GM12878 (cell line): ENCODE measurements around the gene FBXW9. TPM values are rescaled to one million over a fixed set of nuclear protein-coding genes. Genes with fewer than 3 reads are reported as not detected.

Experiments used
- ESRRA ChIP-seq: IDR thresholded peaks from 2 replicates; pipeline ENCODE4 v1.6.1; 2012; ENCODE audit warnings: mild to moderate bottlenecking, low read length, improper control_type of control experiment
- EZH2 ChIP-seq: IDR thresholded peaks from 2 replicates; pipeline ENCODE4 v1.6.1; 2012; ENCODE audit warnings: low read depth, mild to moderate bottlenecking, control low read depth, inconsistent platforms, low read length, borderline replicate concordance; ENCODE audit not compliant: control insufficient read depth
- FOXK2 ChIP-seq: fragments of 450-650 bp; IDR thresholded peaks from 2 replicates; pipeline ENCODE4 v1.6.1; 2017; ENCODE audit warnings: mild to moderate bottlenecking, moderate library complexity
- HDAC6 ChIP-seq: fragments of 200-600 bp; sonication (generic); IDR thresholded peaks from one replicate; pipeline ENCODE4 v1.8.0; 2017; ENCODE audit warnings: antibody characterized with exemption; ENCODE audit not compliant: unreplicated experiment
- IKZF1 ChIP-seq: fragments of 450-650 bp; conservative IDR thresholded peaks from 2 replicates; pipeline ENCODE4 v1.6.1; 2017; ENCODE audit warnings: antibody characterized with exemption, mild to moderate bottlenecking
- IRF4 ChIP-seq: IDR thresholded peaks from 2 replicates; pipeline ENCODE4 v1.6.1; 2011; ENCODE audit warnings: low read depth, low read length
- KAT2A ChIP-seq: conservative IDR thresholded peaks from 2 replicates; pipeline ENCODE4 v1.6.1; 2011; ENCODE audit warnings: low read depth, low read length; ENCODE audit not compliant: control insufficient read depth
- KDM1A ChIP-seq: fragments of 200-600 bp; sonication (generic); IDR thresholded peaks from 2 replicates; pipeline ENCODE4 v1.6.1; 2016; ENCODE audit warnings: borderline replicate concordance
- MYB ChIP-seq: fragments of 150-350 bp; IDR thresholded peaks from 2 replicates; pipeline ENCODE4 v1.6.1; 2014; ENCODE audit warnings: mild to moderate bottlenecking, low read depth, low read length, borderline replicate concordance
- NBN ChIP-seq: fragments of 450-650 bp; IDR thresholded peaks from 2 replicates; pipeline ENCODE4 v1.6.1; 2016
- NR2F1 ChIP-seq: fragments of 450-650 bp; conservative IDR thresholded peaks from 2 replicates; pipeline ENCODE4 v1.6.1; 2017; ENCODE audit warnings: mild to moderate bottlenecking
- NRF1 ChIP-seq: conservative IDR thresholded peaks from 2 replicates; pipeline ENCODE4 v1.6.1; 2011; ENCODE audit warnings: mild to moderate bottlenecking, low read depth, low read length, improper control_type of control experiment
- POLR2AphosphoS2 ChIP-seq: IDR thresholded peaks from 2 replicates; pipeline ENCODE4 v1.6.1; 2011; ENCODE audit warnings: low read depth, mild to moderate bottlenecking, low read length, improper control_type of control experiment, moderate library complexity
- POU2F2 ChIP-seq: IDR thresholded peaks from 3 replicates; pipeline ENCODE4 v1.6.1; 2011; ENCODE audit warnings: low read depth, mild to moderate bottlenecking, low read length, borderline replicate concordance
- RBBP5 ChIP-seq: fragments of 200-600 bp; sonication (generic); conservative IDR thresholded peaks from 2 replicates; pipeline ENCODE4 v1.6.1; 2016
- RELA ChIP-seq: fragments of 450-650 bp; IDR thresholded peaks from 2 replicates; pipeline ENCODE4 v1.8.0; 2014; ENCODE audit warnings: borderline replicate concordance; ENCODE audit not compliant: partially characterized antibody
- RUNX3 ChIP-seq: IDR thresholded peaks from 2 replicates; pipeline ENCODE4 v1.6.1; 2012; ENCODE audit warnings: low read length, inconsistent platforms
- SMAD1 ChIP-seq: fragments of 450-650 bp; IDR thresholded peaks from 2 replicates; pipeline ENCODE4 v1.6.1; 2018; ENCODE audit warnings: mild to moderate bottlenecking, low read depth; ENCODE audit not compliant: partially characterized antibody
- SPI1 ChIP-seq: IDR thresholded peaks from 2 replicates; pipeline ENCODE4 v1.6.1; 2011; ENCODE audit warnings: low read depth, mild to moderate bottlenecking, low read length, moderate library complexity, borderline replicate concordance; ENCODE audit not compliant: insufficient read depth
- polyA plus RNA-seq, 11 experiments: library from polyadenylated mRNA; depleted of rRNA in 4 of 11; unstranded in 6 of 11; stranded (reverse) in 5 of 11; fragments of >200 nt; fragmentation: Nextera tagmentation in 4 of 11; fragmentation: Illumina TruSeq in 1 of 11; extraction: Ambion mirVana in 4 of 11; extraction: Trizol in 1 of 11; gene quantifications; 1 replicate in 1 of 11; 2 replicates in 10 of 11; pipeline versions ENCODE4 v1.2.1 to v1.2.3, GENCODE V29; 2011 to 2016; ENCODE audit warnings: inconsistent platforms in 2 of 11, missing spikeins in 2 of 11, low read depth in 1 of 11
- total RNA-seq, 4 experiments: library from RNA; depleted of rRNA in 3 of 4; stranded (reverse); fragments of >200 nt in 3 of 4; fragmentation: Illumina TruSeq in 1 of 4; extraction: Trizol in 1 of 4; gene quantifications; 2 replicates each; pipeline versions ENCODE4 v1.2.1 to v1.2.3, GENCODE V29; 2013 to 2021
- TF ChIP-seq, protein P1 (sequence below): fragments of 150-350 bp; IDR thresholded peaks from 2 replicates; pipeline ENCODE4 v1.6.1; 2014; ENCODE audit warnings: mild to moderate bottlenecking, low read depth, low read length
- TF ChIP-seq, protein P2 (sequence below): IDR thresholded peaks from 2 replicates; pipeline ENCODE4 v1.6.1; 2012; ENCODE audit warnings: low read depth, low read length, improper control_type of control experiment
- TF ChIP-seq, protein P3 (sequence below): IDR thresholded peaks from 2 replicates; pipeline ENCODE4 v1.6.1; 2012; ENCODE audit warnings: low read depth, low read length, improper control_type of control experiment
- TF ChIP-seq, protein P4 (sequence below): fragments of 450-650 bp; formaldehyde crosslinking; IDR thresholded peaks from 2 replicates; pipeline ENCODE4 v1.4.0; 2022; ENCODE audit warnings: mild to moderate bottlenecking, moderate library complexity
- TF ChIP-seq, protein P5 (sequence below): fragments of 450-650 bp; IDR thresholded peaks from 2 replicates; pipeline ENCODE4 v1.6.1; 2016; ENCODE audit warnings: mild to moderate bottlenecking

Gene FBXW9
- total and polyA plus RNA-seq, 10 of the 15 experiments (the other 5 are each of a cell fraction or from before 2014, with no cell fraction given): 0.21 to 14.8 (median 7.3) TPM

DNA sequence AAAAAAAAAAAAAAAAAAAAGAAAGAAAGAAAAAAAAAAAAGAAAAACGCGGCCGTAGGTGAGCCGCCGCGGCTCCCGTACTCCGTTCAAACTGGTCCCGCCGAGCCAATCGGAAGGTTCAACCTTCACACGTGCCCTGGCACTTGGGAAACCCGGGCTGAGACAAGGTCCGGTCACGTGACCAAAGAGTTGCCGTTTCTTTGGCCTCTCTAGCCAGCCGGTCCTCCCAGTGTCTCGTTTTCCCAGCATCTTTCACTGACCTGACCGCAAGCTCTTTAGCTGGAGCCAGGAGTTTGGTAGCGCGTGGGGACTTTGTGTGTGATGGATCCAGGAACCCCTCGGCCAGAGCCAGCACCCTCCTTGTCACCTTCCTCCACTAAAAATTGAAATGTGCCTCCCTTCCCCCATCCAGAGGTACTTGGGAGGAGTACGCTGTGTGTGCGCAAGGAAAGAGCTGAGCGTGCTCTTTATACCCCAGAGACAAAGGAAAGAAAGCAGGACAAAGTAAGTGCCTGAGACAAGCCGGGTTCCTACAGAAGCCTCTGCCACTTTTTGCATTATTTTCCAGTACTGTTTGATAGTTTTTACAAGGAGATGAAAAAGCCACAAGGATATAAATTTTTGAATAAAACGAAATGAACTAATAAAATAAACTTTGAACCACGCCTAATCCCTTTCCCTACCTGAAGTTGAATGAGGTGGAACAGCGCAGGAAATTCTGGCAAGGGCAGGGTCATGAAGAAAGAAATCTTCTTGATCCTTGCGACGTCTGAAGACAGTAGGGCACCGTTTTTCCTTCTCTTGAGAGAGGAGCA is 26.3 kb upstream of the FBXW9 start (continued):
- TF ChIP-seq, protein P1, sequence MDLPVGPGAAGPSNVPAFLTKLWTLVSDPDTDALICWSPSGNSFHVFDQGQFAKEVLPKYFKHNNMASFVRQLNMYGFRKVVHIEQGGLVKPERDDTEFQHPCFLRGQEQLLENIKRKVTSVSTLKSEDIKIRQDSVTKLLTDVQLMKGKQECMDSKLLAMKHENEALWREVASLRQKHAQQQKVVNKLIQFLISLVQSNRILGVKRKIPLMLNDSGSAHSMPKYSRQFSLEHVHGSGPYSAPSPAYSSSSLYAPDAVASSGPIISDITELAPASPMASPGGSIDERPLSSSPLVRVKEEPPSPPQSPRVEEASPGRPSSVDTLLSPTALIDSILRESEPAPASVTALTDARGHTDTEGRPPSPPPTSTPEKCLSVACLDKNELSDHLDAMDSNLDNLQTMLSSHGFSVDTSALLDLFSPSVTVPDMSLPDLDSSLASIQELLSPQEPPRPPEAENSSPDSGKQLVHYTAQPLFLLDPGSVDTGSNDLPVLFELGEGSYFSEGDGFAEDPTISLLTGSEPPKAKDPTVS: no peak; the same call in 1 of the 2 replicates
- TF ChIP-seq KAT2A: no peak
- TF ChIP-seq HDAC6: no peak
- peak; percentile 92 for TF ChIP-seq IKZF1
- peak; percentile 96 for TF ChIP-seq RUNX3
- TF ChIP-seq, protein P2, sequence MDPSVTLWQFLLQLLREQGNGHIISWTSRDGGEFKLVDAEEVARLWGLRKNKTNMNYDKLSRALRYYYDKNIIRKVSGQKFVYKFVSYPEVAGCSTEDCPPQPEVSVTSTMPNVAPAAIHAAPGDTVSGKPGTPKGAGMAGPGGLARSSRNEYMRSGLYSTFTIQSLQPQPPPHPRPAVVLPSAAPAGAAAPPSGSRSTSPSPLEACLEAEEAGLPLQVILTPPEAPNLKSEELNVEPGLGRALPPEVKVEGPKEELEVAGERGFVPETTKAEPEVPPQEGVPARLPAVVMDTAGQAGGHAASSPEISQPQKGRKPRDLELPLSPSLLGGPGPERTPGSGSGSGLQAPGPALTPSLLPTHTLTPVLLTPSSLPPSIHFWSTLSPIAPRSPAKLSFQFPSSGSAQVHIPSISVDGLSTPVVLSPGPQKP: no peak
- no peak for TF ChIP-seq RBBP5
- TF ChIP-seq, protein P3, sequence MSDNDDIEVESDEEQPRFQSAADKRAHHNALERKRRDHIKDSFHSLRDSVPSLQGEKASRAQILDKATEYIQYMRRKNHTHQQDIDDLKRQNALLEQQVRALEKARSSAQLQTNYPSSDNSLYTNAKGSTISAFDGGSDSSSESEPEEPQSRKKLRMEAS: peak; percentile 93
- no peak for TF ChIP-seq SPI1
- TF ChIP-seq, protein P4, sequence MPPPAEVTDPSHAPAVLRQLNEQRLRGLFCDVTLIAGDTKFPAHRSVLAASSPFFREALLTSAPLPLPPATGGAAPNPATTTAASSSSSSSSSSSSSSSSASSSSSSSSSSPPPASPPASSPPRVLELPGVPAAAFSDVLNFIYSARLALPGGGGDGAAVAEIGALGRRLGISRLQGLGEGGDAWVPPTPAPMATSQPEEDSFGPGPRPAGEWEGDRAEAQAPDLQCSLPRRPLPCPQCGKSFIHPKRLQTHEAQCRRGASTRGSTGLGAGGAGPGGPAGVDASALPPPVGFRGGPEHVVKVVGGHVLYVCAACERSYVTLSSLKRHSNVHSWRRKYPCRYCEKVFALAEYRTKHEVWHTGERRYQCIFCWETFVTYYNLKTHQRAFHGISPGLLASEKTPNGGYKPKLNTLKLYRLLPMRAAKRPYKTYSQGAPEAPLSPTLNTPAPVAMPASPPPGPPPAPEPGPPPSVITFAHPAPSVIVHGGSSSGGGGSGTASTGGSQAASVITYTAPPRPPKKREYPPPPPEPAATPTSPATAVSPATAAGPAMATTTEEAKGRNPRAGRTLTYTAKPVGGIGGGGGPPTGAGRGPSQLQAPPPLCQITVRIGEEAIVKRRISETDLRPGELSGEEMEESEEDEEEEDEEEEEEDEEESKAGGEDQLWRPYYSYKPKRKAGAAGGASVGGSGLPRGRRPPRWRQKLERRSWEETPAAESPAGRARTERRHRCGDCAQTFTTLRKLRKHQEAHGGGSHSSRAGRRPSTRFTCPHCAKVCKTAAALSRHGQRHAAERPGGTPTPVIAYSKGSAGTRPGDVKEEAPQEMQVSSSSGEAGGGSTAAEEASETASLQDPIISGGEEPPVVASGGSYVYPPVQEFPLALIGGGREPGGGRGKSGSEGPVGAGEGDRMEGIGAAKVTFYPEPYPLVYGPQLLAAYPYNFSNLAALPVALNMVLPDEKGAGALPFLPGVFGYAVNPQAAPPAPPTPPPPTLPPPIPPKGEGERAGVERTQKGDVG (CRISPR knock-in tag): peak; percentile 95
- TF ChIP-seq NR2F1: peak; percentile 60; the same call in 1 of the 2 replicates
- TF ChIP-seq POLR2AphosphoS2: no peak
- TF ChIP-seq NRF1: no peak
- TF ChIP-seq POU2F2: peak; percentile 58; the same call in 2 of the 3 replicates
- no peak for TF ChIP-seq KDM1A
- TF ChIP-seq MYB: no peak
- TF ChIP-seq IRF4: peak; percentile 60; the same call in 1 of the 2 replicates
- TF ChIP-seq EZH2: no peak
- peak; percentile 53 for TF ChIP-seq RELA
- TF ChIP-seq ESRRA: no peak
- peak; percentile 66 for TF ChIP-seq FOXK2
- TF ChIP-seq, protein P5, sequence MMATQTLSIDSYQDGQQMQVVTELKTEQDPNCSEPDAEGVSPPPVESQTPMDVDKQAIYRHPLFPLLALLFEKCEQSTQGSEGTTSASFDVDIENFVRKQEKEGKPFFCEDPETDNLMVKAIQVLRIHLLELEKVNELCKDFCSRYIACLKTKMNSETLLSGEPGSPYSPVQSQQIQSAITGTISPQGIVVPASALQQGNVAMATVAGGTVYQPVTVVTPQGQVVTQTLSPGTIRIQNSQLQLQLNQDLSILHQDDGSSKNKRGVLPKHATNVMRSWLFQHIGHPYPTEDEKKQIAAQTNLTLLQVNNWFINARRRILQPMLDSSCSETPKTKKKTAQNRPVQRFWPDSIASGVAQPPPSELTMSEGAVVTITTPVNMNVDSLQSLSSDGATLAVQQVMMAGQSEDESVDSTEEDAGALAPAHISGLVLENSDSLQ: peak; percentile 12; the same call in 1 of the 2 replicates
- no peak for TF ChIP-seq SMAD1
- TF ChIP-seq NBN: peak; percentile 81
